Activated naive CD8-positive, alpha-beta T cell treated with anti-CD3 and anti-CD28 coated beads for 36 hours (primary cell): ENCODE results near the gene HDAC3. TPM values are rescaled to one million over a fixed set of nuclear protein-coding genes. Genes with fewer than 3 reads are reported as not detected.

Experiments used
- total RNA-seq, 2 experiments: library from RNA; stranded (reverse); gene quantifications; one replicate each; pipeline ENCODE4 v1.2.3, GENCODE V29; 2021

HDAC3 gene
- total RNA-seq, 2 experiments from 2014 or later: 83.4 to 84.6 TPM

Other genes with a start within 250 kb of the HDAC3 start
- gene PCDHGB4, start 249.2 kb downstream of the HDAC3 start, total RNA-seq: not detected
- not detected for gene PCDHGA8, start 244.2 kb downstream of the HDAC3 start, total RNA-seq
- under 1 TPM; 0.16 to 0.26 TPM for gene PCDHGB5, start 238.9 kb downstream of the HDAC3 start, total RNA-seq
- gene PCDHGA9, start 234.1 kb downstream of the HDAC3 start, total RNA-seq: not detected
- not detected for gene PCDHGB6, start 228.8 kb downstream of the HDAC3 start, total RNA-seq
- under 1 TPM in 1 of 2 experiments, not detected in 1; 0.06 TPM for gene PCDHGA10, start 223.9 kb downstream of the HDAC3 start, total RNA-seq
- gene PCDHGB7, start 219.2 kb downstream of the HDAC3 start, total RNA-seq: not detected
- gene PCDHGA11, start 215.8 kb downstream of the HDAC3 start, total RNA-seq: under 1 TPM in 1 of 2 experiments, not detected in 1; 0.06 TPM
- gene PCDHGA12, start 206.3 kb downstream of the HDAC3 start, total RNA-seq: under 1 TPM in 1 of 2 experiments, not detected in 1; 0.08 TPM
- gene PCDHGC3, start 160.9 kb downstream of the HDAC3 start, total RNA-seq: under 1 TPM in 1 of 2 experiments, not detected in 1; 0.33 TPM
- not detected for gene PCDHGC4, start 151.8 kb downstream of the HDAC3 start, total RNA-seq
- not detected for gene PCDHGC5, start 147.8 kb downstream of the HDAC3 start, total RNA-seq
- 100 to 1,000 TPM; 214 to 220 TPM for gene DIAPH1, start 17.8 kb downstream of the HDAC3 start, total RNA-seq
- gene RELL2, start 148 bp upstream of the HDAC3 start, total RNA-seq: 10 to 100 TPM; 26.8 to 27.3 TPM
- gene FCHSD1, start 14.6 kb upstream of the HDAC3 start, total RNA-seq: 10 to 100 TPM; 22.4 to 24.8 TPM
- gene ARAP3, start 45.4 kb upstream of the HDAC3 start, total RNA-seq: 1 to 10 TPM; 4.1 to 5.7 TPM
- gene PCDH1, start 241.6 kb upstream of the HDAC3 start, total RNA-seq: not detected